IPS DF 6.9 (cell line): ENCODE results near the gene ZNF23.

Experiments
- DNase-seq: peaks from one replicate; pipeline ENCODE4 v3.0.0-alpha.2; 2013; ENCODE audit warnings: low read depth, low spot score
- H3K27ac ChIP-seq: one replicate; pipeline ENCODE4 v1.5.1; 2013; ENCODE audit warnings: low read length, control low read depth
- H3K27me3 ChIP-seq: 2 replicates; pipeline ENCODE4 v1.6.1; 2013; ENCODE audit warnings: mild to moderate bottlenecking, low read length; ENCODE audit not compliant: control insufficient read depth, insufficient read depth
- H3K36me3 ChIP-seq: 2 replicates; pipeline ENCODE4 v1.6.1; 2013; ENCODE audit warnings: low read length; ENCODE audit not compliant: control insufficient read depth, insufficient read depth
- H3K4me1 ChIP-seq: 2 replicates; pipeline ENCODE4 v1.6.1; 2013; ENCODE audit warnings: low read length; ENCODE audit not compliant: control insufficient read depth, insufficient read depth
- H3K4me3 ChIP-seq: 2 replicates; pipeline ENCODE4 v1.5.1; 2013; ENCODE audit warnings: mild to moderate bottlenecking, low read length
- H3K9me3 ChIP-seq: 2 replicates; pipeline ENCODE4 v1.6.1; 2013; ENCODE audit warnings: low read length, inconsistent platforms; ENCODE audit not compliant: control insufficient read depth, insufficient read depth
- WGBS: extraction: QIAGEN DNeasy Blood & Tissue Kit; methylation state at CpG from one replicate; pipeline ENCODE4 v1.1.7; 2013; ENCODE audit warnings: mixed read lengths, missing lambda C conversion rate; ENCODE audit not compliant: insufficient read length, insufficient coverage; 5-methylcytosine and 5-hydroxymethylcytosine counted together

ZNF23 gene

DNA sequence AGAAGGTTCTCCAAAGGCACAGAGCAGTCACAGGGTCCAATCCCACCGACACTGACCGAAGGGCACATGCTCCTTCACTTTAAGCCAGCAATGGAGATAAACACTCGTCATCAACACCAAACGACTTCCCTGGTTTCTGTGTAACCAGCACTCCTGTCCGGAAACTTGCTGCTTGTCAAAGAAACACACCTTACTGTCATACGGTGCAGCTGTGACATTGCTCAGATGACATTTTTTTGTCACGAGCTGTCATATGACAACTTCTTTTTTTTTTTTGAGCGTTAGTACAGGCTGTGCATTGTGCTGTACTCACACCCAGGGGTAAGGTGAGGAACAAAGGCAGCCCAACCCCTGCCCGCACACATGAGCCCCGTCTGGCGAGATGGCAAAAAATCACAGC is 59.4 kb downstream of the ZNF23 start:
- Histone ChIP-seq H3K9me3 (no peaks in the 10 kb centered on the region), H3K36me3 (no peaks in the 10 kb centered on the region), H3K4me1 (no peaks in the 10 kb centered on the region), H3K27ac (no peak overlapping the region), H3K27me3 (no peaks in the 10 kb centered on the region), H3K4me3 (no peak overlapping the region)
- no CpG with 5 or more reads among the region's 11 CpGs for WGBS
- no peak for DNase-seq

DNA sequence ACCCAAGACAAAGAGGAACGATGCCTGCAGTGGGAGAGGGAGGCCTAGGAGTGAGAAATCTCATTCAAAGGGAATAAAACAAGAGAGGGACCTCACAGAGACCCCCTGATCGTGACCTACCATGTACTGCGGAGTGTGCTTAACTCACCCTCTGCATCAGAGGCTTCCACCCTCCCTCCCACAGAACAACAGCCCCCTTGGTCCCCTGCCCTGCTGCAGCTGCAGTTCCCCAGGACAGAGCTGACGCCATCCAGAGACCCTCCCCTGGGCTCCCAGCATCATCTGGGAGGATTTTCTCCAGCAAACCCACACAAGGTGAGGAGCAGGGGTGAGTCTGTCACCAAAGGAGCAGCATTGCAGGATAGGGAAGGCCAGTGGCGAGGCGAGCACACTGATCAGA is 60.0 kb downstream of the ZNF23 start:
- no peaks in the 10 kb centered on the region for H3K27me3 ChIP-seq
- WGBS: no CpG with 5 or more reads among the region's 6 CpGs
- H3K36me3 ChIP-seq: no peaks in the 10 kb centered on the region
- H3K4me1 ChIP-seq: no peaks in the 10 kb centered on the region
- no peaks in the 10 kb centered on the region for H3K9me3 ChIP-seq
- H3K4me3 ChIP-seq: no peak overlapping the region
- no peak for DNase-seq
- no peak overlapping the region for H3K27ac ChIP-seq

DNA sequence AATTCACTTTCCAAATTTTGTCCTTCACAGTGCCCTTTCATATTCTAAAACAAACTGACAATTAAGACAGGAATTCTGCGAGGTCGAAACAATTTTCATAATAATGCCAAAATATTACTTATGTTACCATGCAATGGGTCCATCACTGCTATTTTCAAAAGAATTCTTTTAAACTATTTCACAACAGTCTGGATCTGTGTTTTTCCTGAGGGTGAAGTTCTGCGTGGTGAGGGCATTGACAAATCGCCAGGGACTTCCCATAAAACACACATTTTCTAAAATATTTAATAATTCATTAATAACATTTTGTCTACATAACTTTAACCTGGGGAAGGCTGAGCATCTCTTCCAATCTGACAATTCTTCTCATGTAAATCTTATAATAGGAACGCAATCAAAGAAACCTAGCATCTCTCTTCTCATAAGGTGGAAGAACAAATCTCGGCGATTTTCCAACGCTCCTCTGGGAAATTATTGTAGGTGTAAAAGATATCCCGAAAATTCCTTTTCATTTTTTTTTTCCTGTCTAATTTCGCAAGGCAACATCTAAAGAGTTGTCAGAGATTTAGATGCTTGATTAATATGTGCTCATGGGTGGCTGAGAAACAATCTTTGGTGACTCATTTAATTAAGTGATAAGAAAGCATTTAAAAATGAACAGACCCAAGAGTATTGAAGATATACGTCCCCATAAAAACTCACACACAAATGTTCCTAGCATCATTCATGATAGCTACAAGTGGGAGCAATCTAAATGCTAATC is 62.1 kb downstream of the ZNF23 start:
- H3K27me3 ChIP-seq: no peaks in the 10 kb centered on the region
- no peaks in the 10 kb centered on the region for H3K4me1 ChIP-seq
- H3K9me3 ChIP-seq: no peaks in the 10 kb centered on the region
- DNase-seq: no peak
- no peak overlapping the region for H3K4me3 ChIP-seq
- WGBS: no CpG with 5 or more reads among the region's 11 CpGs
- no peaks in the 10 kb centered on the region for H3K36me3 ChIP-seq
- no peak overlapping the region for H3K27ac ChIP-seq
